ENCODE measurements around the gene LIG4. TPM values are rescaled to one million over a fixed set of nuclear protein-coding genes. Genes with fewer than 3 reads are reported as not detected.

Gene LIG4
- total RNA-seq, 5 donors from 2014 or later (not counting 1 experiment from before 2014, with no cell fraction given) = 5.0 to 9.6 (median 8.6) TPM

- ChIA-PET POLR2A (no interaction called here), CTCF (interaction anchor here in 1 of 2 donors (0.6 kb wide), 1 partner anchor 11 kb away, joined by 3 read pairs; no protein-coding TSS in a partner anchor)
- no peaks in the 10 kb centered on the region for H3K4me1 ChIP-seq (ENCODE audit: control insufficient read depth in 1 of 2, extremely low read depth in 1 of 2, insufficient read depth in 2 of 2, low read length in 2 of 2)
- H3K9me3 ChIP-seq = no peaks in the 10 kb centered on the region
- H3K4me3 ChIP-seq (ENCODE audit: control insufficient read depth in 1 of 2, extremely low read depth in 1 of 2, low read length in 1 of 2) = no peak overlapping the region
- no peak overlapping the region for H3K27ac ChIP-seq (ENCODE audit: low read length)
- peaks cover 0 to 16% of the 10 kb centered on the region in 2 experiments for H3K27me3 ChIP-seq (replicated peaks in 1 of 2; ENCODE audit: control insufficient read depth in 2 of 2, extremely low read depth in 1 of 2, insufficient read depth in 2 of 2, low read length in 1 of 2)
- H3K27ac Mint-ChIP-seq = no peak overlapping the region
- peaks cover 10 to 13% (median 10%) of the 10 kb centered on the region in 3 donors for H3K9me3 Mint-ChIP-seq
- no peaks in the 10 kb centered on the region for H3K36me3 Mint-ChIP-seq
- H3K27me3 Mint-ChIP-seq = peaks cover 6 to 16% of the 10 kb centered on the region in 2 donors
- H3K4me3 Mint-ChIP-seq = no peak overlapping the region
- no peaks in the 10 kb centered on the region for H3K4me1 Mint-ChIP-seq
- H3K36me3 ChIP-seq (ENCODE audit: control insufficient read depth in 2 of 2, extremely low read depth in 1 of 2, insufficient read depth in 1 of 2, low read length in 1 of 2) = no peaks in the 10 kb centered on the region
- DNase-seq (no peak), ATAC-seq (replicated peaks in 1 of 4) (no peak)
- no CpG with 5 or more reads among the region's 3 CpGs for WGBS (ENCODE audit: insufficient coverage)
These were observed 49.3 kb downstream of the LIG4 start for GRCh38 chr13:108166078-108166477.

DNA sequence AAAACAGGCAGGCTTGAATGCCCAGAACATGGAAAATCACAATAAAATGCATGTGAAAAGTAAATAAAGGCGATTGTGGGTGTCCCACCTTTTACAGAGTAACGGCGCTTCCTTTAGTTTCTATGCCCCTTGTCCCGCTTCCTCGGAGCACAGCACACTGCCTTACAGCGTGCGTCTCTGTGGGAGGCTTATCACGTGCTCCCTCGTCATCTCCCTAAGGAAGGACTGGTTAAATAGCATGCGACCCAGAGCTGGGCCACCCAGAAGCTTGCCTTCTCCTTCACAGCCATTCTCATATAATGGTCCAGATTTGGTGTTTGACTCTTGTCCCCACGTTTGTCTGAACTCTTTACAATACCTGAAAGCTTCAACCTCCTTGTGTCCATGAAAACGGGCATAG is 56.6 kb downstream of the LIG4 start:
- no peak for DNase-seq
- 80% methylated on average over 9 of the region's 12 CpGs for WGBS (ENCODE audit: insufficient coverage)
- no peak overlapping the region for H3K27ac Mint-ChIP-seq
- H3K4me3 ChIP-seq (ENCODE audit: control insufficient read depth in 1 of 2, extremely low read depth in 1 of 2, low read length in 1 of 2) = no peak overlapping the region
- H3K27me3 Mint-ChIP-seq = peaks cover 3 to 19% of the 10 kb centered on the region in 2 donors
- H3K27me3 ChIP-seq (replicated peaks in 1 of 2; ENCODE audit: control insufficient read depth in 2 of 2, extremely low read depth in 1 of 2, insufficient read depth in 2 of 2, low read length in 1 of 2) = no peaks in the 10 kb centered on the region
- no peaks in the 10 kb centered on the region for H3K9me3 Mint-ChIP-seq
- H3K27ac ChIP-seq (ENCODE audit: low read length) = no peak overlapping the region
- H3K36me3 Mint-ChIP-seq = no peaks in the 10 kb centered on the region
- no peak for ATAC-seq (replicated peaks in 1 of 4)
- no peaks in the 10 kb centered on the region for H3K36me3 ChIP-seq (ENCODE audit: control insufficient read depth in 2 of 2, extremely low read depth in 1 of 2, insufficient read depth in 1 of 2, low read length in 1 of 2)
- no peak overlapping the region for H3K4me3 Mint-ChIP-seq
- H3K4me1 ChIP-seq (ENCODE audit: control insufficient read depth in 1 of 2, extremely low read depth in 1 of 2, insufficient read depth in 2 of 2, low read length in 2 of 2) = no peaks in the 10 kb centered on the region
- H3K4me1 Mint-ChIP-seq = no peaks in the 10 kb centered on the region
- POLR2A ChIA-PET = no interaction called here
- no peaks in the 10 kb centered on the region for H3K9me3 ChIP-seq
- CTCF ChIA-PET = interaction anchor here in 1 of 2 donors (0.5 to 0.8 kb wide), 2 partner anchors 12 to 1276 kb away, joined by 3 to 7 read pairs; no protein-coding TSS in a partner anchor

Other genes starting within 250 kb of the LIG4 start
- gene ABHD13, start 2.9 kb upstream of the LIG4 start, total RNA-seq = 10 to 100 TPM; 12.3 to 15.8 (median 13.8) TPM
- gene TNFSF13B, start 54.2 kb upstream of the LIG4 start, total RNA-seq = 10 to 100 TPM in 1 of 5 donors, 1 to 10 TPM in 4; 1.8 to 18.3 (median 4.2) TPM

Measured in T-cell (primary cell).